ENCODE data around the gene ING3. TPM values are rescaled to one million over a fixed set of nuclear protein-coding genes. Genes with fewer than 3 reads are reported as not detected.

ING3 gene
- total and polyA plus RNA-seq, 9 of the 15 experiments (the other 6 are each of a cell fraction or from before 2014, with no cell fraction given): 22.8 to 233 (median 50.4) TPM

GRCh38 chr7:120988591-120989256 is 38.1 kb downstream of the ING3 start, which contains the start of gene CPED1 (continued):
- TF ChIP-seq, protein P1, sequence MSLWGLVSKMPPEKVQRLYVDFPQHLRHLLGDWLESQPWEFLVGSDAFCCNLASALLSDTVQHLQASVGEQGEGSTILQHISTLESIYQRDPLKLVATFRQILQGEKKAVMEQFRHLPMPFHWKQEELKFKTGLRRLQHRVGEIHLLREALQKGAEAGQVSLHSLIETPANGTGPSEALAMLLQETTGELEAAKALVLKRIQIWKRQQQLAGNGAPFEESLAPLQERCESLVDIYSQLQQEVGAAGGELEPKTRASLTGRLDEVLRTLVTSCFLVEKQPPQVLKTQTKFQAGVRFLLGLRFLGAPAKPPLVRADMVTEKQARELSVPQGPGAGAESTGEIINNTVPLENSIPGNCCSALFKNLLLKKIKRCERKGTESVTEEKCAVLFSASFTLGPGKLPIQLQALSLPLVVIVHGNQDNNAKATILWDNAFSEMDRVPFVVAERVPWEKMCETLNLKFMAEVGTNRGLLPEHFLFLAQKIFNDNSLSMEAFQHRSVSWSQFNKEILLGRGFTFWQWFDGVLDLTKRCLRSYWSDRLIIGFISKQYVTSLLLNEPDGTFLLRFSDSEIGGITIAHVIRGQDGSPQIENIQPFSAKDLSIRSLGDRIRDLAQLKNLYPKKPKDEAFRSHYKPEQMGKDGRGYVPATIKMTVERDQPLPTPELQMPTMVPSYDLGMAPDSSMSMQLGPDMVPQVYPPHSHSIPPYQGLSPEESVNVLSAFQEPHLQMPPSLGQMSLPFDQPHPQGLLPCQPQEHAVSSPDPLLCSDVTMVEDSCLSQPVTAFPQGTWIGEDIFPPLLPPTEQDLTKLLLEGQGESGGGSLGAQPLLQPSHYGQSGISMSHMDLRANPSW (CRISPR knock-in tag; IDR thresholded peaks at IDR 0.05): no peak
- TF ChIP-seq, protein P2, sequence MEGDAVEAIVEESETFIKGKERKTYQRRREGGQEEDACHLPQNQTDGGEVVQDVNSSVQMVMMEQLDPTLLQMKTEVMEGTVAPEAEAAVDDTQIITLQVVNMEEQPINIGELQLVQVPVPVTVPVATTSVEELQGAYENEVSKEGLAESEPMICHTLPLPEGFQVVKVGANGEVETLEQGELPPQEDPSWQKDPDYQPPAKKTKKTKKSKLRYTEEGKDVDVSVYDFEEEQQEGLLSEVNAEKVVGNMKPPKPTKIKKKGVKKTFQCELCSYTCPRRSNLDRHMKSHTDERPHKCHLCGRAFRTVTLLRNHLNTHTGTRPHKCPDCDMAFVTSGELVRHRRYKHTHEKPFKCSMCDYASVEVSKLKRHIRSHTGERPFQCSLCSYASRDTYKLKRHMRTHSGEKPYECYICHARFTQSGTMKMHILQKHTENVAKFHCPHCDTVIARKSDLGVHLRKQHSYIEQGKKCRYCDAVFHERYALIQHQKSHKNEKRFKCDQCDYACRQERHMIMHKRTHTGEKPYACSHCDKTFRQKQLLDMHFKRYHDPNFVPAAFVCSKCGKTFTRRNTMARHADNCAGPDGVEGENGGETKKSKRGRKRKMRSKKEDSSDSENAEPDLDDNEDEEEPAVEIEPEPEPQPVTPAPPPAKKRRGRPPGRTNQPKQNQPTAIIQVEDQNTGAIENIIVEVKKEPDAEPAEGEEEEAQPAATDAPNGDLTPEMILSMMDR (IDR thresholded peaks at IDR 0.05 in 2 of 3, conservative IDR thresholded peaks at IDR 0.05 in 1 of 3; ENCODE audit: insufficient read depth in 2 of 3, low read depth in 1 of 3, low read length in 3 of 3): no peak
- TF ChIP-seq SRSF1 (IDR thresholded peaks at IDR 0.05; ENCODE audit: low read depth, low read length) (no peak), E2F4 (CRISPR knock-in tag; IDR thresholded peaks at IDR 0.05; ENCODE audit: low read depth) (no peak), TAF7 (tag; IDR thresholded peaks at IDR 0.05) (peak; percentile 67), ELK3 (CRISPR knock-in tag; IDR thresholded peaks at IDR 0.05) (0 out of 2 replicates have a peak, but pooled peaks have one; percentile 62), ZNF561 (CRISPR knock-in tag; conservative IDR thresholded peaks at IDR 0.05) (no peak; the same call in 1 of the 2 replicates), ZSCAN29 (IDR thresholded peaks at IDR 0.05) (no peak; the same call in 1 of the 2 replicates), NELFE (IDR thresholded peaks at IDR 0.05; ENCODE audit: insufficient read depth, insufficient read length) (no peak), BDP1 (IDR thresholded peaks at IDR 0.05; ENCODE audit: insufficient read depth, insufficient read length) (no peak), ATF3 (IDR thresholded peaks at IDR 0.05) (no peak), ATF3 (CRISPR knock-in tag; conservative IDR thresholded peaks at IDR 0.05) (peak; percentile 30; the same call in 1 of the 2 replicates), POLR2G (IDR thresholded peaks at IDR 0.05; ENCODE audit: low read depth, low read length) (peak; percentile 78), TCFL5 (CRISPR knock-in tag; conservative IDR thresholded peaks at IDR 0.05) (no peak), ASH1L (IDR thresholded peaks at IDR 0.05; ENCODE audit: borderline replicate concordance, low read depth, partially characterized antibody) (no peak), EZH2 (IDR thresholded peaks at IDR 0.05; ENCODE audit: borderline replicate concordance, low read depth, low read length) (no peak), SMARCE1 (IDR thresholded peaks at IDR 0.05) (peak; percentile 40; the same call in 1 of the 2 replicates), ZNF76 (CRISPR knock-in tag; IDR thresholded peaks at IDR 0.05; ENCODE audit: borderline replicate concordance) (no peak), TCF7 (IDR thresholded peaks at IDR 0.05; ENCODE audit: borderline replicate concordance) (no peak), HMGN3 (IDR thresholded peaks at IDR 0.05; ENCODE audit: borderline replicate concordance, extremely low read depth, insufficient read length, low read depth, low read length) (peak; percentile 97)
